Activated CD8-positive, alpha-beta memory T cell treated with anti-CD3 and anti-CD28 coated beads for 4 hours (primary cell): ENCODE results near the gene PITPNM3.

Experiments used
- DNase-seq, 2 donors: peaks; one replicate each; pipeline ENCODE4 v3.0.0-alpha.2; 2020; ENCODE audit warnings: low read depth in 2 of 2

Gene PITPNM3

DNA sequence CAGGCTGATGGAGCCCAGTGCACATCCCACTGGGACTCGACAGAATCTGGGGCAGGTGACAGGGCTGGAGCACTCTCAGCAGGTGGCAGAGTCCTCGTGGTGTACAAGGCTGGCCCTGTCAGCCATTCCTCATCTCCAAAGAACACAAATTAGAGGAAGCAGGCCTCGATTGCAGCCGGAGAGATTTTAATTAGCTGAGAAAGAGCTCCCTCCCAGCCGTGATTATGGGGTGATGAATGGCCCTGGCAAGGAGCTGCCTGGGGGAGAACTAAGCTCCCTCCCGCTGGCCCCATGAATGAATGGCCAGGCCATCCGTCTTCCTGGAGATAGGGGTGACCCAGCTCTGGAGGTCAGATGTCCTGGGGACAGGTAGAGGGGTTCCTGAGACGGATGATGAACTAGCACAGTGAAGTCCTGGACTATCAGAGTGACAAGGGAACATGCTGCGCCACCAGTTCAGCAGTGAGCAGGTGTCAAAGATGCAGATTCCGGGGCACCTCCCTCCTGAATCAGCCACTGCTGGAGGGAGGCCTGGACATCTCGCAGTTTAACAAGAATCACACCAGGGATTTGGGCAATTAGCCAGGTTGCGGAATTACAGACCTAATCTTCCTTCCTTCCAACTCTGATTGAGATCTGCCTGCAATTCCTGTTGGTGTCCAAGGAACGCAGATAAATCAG is 76.6 kb downstream of the PITPNM3 start:
- no peak for DNase-seq

DNA sequence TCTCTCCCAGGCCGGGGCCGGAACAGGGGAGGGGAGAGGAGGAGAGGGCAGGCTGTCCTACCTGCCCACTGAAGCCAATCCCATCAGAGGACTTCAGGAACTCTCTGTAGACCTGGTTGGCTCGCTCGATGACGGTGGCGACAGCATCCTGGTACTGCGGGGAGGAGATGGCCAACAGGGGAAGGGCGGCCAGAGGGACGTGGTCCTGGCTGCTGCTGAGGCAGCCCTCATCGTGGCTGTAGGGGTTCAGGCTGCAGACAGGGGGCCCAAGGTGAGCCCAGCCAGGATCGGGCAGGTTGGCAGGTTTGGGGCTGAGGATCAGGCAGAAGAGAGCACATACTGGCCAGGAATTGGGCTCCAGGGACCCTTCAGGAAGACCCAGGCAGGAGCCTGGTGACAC is 77.9 kb downstream of the PITPNM3 start:
- DNase-seq = no peak

GRCh38 chr17:6477831-6478383 is 78.4 kb downstream of the PITPNM3 start:
- no peak for DNase-seq

GRCh38 chr17:6476810-6477179 is 79.6 kb downstream of the PITPNM3 start:
- DNase-seq = no peak

- DNase-seq = no peak
These were observed 80.1 kb downstream of the PITPNM3 start for GRCh38 chr17:6476076-6476809.

DNA sequence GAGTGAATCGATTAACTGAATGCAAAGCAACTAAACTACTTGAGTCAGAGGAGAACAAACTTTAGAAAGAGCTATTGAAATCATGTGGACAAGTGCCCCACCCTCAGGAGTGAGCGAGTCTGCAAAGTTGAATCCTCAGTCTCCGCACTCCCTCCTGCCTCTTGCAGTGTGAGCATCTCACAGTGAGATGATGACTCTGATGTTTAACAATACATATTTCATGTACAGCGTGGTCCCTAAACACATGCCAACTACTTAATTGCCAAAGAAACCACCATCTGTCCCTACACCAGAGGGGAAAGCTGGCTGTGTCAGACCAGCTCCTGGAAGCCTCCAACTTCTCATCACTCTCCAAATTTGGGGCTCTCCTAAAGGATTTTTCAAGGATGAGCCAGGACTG is 80.9 kb downstream of the PITPNM3 start:
- no peak for DNase-seq

DNA sequence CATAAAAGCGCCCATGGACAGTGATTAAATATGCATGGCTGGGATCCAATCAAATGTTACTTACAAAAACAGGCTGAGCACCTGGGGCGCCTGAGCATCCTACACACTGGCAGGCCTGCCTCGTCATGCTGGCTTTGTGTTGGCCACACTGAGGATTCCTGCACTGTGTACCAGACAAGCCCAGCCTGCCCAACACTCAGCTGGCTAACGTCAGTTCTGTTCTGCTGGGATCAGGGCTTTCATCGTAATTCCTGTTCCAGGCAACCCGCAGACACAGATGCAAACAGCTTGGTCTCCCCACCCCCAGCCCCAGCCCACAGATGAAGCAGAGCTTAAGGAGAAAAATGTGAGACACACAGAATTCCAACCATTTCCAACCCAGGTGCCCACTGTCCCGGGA is 81.4 kb downstream of the PITPNM3 start:
- no peak for DNase-seq

DNA sequence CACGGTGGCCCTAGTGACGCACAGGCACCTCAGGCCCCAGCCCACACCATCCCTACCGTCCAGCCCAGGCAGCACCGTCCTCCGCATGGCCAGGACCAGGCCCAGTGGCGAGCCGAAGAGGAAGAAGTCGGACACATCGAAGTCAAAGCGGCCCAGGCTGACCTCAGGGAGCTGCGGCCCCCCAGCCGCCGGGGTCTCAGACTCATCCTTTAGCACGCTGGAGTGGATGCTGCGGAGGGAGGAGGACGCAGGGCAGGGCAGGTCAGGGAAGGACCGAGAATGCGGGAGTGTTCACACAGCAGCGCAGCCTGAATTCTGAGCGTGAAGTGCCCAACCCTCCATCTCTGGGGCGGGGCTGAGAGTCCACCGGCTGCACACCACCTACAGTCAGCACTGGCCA is 82.0 kb downstream of the PITPNM3 start:
- no peak for DNase-seq

DNA sequence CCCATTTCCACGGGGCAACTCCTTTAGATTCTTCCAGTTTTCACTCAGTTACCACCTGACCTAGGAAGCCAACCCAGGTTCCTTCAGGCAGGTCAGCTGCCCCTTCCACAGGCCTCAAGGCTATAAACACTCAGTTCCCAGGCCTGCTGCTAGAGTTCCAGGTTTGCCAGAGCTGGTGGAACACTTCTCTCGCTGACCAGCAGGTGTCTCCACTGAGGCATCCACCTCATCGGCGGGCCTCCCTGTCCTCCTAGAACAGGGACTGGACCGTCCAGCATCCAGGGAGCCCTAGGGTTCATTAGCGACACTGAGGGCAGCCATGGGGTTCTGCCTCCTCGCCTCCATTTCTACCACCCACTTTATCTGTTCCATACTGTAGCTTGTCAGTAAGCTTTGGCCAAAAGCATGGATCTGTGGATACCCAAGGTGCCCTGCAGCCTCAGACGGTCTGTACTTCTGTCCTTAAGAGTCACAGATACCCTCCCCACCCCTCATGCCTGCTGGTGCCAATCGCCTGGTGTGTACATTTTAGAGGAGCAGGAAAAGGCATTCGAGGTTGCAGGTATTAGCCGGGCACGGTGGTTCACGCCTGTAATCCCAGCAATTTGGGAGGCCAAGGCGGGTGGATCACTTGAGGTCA is 83.1 kb downstream of the PITPNM3 start:
- peak; percentile 25 to 30 for DNase-seq

DNA sequence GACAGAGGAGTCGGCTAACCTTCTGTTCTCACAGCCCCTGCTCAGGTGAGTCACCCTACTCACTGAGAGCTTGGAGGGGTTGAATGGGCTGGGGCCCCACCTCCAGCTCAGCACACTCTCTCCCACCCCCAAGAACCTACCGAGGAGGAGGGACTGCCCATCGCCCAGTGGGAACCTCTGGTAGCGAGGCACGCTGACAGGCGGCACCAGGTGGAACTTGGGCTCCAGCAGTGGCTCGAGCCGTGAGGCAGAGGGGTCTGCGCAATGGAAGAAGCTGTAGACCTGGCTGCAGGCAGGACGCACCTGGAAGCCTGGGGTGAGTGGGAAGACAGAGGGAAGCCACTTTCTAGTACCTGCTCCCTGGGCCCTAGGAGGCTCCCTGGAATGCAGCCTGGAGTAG is 83.8 kb downstream of the PITPNM3 start:
- DNase-seq = no peak

- DNase-seq = no peak
These were observed 84.6 kb downstream of the PITPNM3 start for GRCh38 chr17:6471531-6472465.

DNA sequence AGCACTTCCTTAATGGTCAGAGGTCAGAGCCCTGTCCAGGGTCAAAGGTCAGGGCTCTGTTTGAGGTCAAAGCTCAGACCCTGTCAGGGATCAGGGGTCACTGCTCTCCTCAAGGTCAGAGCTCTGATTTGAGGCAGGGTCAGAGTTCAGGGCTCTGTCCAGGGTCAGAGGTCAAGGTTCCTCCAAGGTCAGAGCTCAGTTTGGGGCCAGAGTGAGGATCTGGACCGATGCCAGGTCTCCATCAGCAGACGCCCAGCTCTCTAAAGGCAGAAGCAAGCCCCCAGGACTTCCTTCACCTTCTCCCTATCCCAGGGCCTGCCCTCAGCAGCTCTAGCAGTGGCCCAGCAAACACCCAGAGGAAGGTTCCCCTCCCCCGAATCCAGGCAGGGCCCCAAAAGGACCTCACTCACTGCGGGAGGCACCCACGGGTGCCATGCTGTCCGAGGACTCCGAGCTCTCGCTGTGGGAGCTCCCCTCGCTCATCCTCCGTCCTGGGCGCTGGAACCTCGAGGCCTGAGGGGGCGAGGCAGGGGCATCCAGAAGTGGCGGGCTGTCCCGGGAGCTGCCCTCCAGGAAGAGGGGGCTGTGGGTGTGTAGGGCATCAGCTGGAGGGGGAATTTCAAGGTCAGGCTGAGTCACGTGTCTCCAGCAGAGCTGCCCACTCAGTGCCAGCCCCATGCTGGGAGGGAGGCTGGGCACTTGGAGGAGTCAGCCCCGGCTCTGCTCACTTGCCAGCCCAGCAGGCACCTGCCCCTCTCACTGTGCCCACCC is 85.4 kb downstream of the PITPNM3 start:
- DNase-seq = no peak

GRCh38 chr17:6470146-6470718 is 86.1 kb downstream of the PITPNM3 start:
- no peak for DNase-seq

GRCh38 chr17:6468051-6468790 is 88.1 kb downstream of the PITPNM3 start:
- DNase-seq = no peak

DNA sequence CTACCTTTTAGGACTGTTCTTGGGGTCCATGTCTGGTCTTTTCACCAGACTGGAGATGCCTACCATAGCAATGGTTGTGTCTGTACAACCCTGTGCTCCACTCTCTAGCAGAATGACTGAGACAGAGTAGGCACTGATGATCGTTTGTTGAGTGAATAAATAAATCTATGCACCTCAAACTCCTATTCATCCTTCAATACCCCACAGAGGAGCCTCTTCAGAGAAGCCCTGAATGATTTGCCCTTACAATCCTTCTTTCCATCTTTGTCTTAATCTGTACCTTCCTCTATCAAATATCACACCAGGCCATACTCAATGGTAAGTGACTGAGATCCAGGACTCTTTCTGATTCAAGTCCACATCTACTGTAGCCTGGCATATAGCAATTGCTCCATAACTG is 88.8 kb downstream of the PITPNM3 start:
- no peak for DNase-seq

DNA sequence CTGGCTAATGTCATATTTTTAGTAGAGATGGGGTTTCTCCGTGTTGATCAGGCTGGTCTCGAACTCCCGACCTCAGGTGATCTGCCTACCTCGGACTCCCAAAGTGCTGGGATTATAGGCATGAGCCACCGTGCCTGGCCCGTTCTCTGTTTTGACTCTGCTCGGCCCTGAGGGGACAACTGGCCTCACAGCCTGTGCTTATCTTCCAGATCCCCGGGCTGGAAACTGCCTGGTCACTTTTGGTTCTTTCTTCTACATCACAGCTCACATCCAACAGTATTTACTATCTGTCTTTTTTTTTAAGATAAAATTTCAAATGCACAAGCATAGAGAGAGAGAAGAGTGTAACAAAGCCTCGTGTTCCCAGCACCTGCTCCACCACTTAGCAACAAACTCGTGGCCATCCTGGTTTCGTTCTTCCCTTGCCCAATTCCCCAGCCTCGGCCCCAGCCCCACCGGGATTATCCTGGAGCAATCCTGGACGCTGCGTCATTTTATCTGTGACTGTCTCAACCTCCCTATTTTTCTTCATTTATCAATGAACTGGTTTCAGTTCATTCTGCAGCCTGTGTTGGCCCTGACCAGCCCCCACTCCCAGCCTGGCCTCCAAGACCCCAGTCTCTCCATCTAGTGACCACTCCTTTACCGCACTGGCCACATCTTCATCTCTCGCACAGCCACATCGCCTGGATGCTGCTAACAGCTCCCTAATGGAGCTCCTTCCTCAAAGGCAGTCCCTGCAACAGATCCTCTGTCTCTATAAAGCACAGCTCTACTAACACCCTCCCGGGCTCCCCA is 91.0 kb downstream of the PITPNM3 start:
- DNase-seq = no peak

DNA sequence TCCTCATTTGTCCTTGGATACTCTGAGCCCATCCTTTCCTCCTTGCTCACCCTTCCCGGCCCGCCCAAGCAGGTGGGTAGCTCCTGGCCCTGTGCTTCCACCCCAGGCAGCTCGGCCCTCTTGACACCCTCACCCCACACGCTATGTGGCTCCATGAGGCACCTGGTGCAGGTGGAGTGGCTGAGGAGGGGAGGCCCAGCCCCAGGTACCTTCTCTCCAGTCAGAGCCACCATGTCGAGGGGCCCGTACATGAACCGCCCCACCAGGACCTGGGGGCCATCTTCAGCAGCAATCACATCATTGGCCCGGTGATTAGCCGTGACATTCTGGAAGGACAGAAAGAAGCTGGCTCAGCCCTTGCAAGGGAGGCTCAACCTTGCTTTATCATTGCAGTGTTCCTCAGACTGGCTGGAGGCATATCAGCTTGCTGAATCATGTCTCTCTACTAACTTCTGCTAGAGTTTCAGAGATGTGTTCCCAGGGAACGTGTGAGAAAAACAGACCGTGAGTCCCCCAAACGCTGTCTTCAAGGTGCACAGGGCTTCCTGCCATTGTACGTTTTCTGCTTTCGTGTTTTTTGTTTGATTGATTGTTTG is 91.8 kb downstream of the PITPNM3 start:
- DNase-seq = no peak

- no peak for DNase-seq
These were observed 92.5 kb downstream of the PITPNM3 start for GRCh38 chr17:6463616-6464445.
